ENCODE measurements around the gene IL17RE.

GRCh38 chr3:9884555-9885165, 18.0 kb upstream of the IL17RE start:
- no peak for TF ChIP-seq CTCF (conservative IDR thresholded peaks at IDR 0.05 in 1 of 2, IDR thresholded peaks at IDR 0.05 in 1 of 2; ENCODE audit: low read depth in 1 of 2, low read length in 2 of 2)
- no peak for TF ChIP-seq EZH2 (IDR thresholded peaks at IDR 0.05; ENCODE audit: low read length, missing control alignments)

All from fibroblast of lung (primary cell).